ENCODE results near the gene HADHA.
"Not testable (repeated sequence)": the region's sequence is repeated elsewhere in the genome, so short reads cannot be mapped to it uniquely, and the experiment has no call there.

The HADHA gene

DNA sequence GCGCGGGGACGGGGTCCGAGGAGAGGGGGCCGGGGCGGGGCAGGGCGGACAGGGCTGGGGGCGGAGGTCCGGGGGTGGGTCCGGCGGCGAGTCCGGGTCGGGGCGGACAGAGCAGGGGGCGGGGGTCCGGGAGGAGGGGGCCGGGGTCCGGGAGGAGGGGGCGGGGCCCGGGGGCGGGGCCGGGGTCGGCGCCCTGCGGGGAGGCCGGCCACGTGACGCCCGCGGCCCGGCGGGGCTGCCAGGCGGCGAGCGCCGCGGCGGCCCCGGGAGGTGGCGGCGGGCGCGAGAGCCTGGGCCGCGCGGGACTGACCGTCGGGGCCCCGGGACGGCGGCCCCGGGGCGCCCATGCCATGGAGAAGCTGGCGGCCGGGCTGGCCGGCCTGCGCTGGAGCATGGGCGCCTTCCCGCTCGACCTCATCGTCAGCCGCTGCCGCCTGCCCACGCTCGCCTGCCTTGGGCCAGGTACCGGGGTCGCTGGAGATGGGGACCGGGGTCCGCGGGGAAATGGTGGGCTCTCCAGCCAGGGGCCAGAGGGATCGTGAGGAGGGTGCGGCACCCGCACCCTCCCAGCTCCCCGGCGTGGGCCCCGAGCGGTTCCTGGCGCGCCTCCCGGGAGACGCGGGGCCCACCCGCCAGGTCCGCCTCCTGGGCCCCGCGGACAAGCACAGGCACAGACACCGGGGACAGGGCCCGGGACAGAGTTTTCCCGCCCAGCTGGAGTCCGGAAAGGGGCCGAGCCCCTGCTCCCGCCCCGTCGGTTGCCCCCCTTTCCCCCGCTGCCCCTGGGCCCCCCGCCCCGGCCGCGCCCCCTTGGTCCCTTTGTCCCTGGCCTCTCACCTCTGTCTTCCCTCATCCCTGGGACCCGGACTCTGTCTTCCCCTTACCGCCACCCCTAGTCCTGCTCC lies 71.3 kb downstream of the HADHA start, which contains the start of gene GAREM2:
Gene GAREM2, plus strand, starts transcription at position 218 of the 905 bp plus-strand sequence. Its CDS starts 133 bp downstream, at position 351.
- DNase-seq, result no peak

DNA sequence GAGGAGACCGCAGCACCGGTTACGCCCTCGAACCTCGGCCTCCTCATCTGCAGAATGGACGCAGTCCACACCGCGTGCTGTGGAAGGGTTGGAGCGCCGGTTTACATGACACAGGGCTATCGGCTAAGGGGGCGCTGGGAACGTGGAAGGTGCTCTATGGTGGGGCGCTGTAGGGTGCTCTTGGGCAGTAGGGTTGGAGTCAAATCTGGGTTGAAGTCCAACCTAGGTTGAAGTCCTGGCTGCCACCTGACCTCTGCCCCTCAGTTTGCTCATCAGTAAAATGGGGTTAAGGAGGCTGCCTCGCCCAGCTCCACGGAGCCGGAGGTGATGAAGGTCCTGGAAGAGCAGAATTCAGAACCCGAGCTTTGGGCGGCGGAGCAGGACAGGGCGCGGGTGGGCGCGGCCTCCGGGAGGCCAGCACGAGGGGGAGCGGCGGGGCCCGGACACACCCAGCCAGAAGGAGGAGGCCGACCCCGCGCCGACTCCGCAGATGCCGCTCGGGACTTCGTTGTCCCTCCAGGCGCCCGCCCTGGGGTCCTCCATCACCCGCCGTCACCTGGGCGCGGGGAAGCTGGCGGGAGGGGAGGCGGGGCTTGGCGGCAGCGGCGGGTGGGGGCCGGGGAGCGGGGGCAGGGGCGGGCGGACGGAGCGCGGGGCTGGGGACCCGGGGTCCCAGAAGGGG lies 72.1 kb downstream of the HADHA start:
- no peak for DNase-seq

DNA sequence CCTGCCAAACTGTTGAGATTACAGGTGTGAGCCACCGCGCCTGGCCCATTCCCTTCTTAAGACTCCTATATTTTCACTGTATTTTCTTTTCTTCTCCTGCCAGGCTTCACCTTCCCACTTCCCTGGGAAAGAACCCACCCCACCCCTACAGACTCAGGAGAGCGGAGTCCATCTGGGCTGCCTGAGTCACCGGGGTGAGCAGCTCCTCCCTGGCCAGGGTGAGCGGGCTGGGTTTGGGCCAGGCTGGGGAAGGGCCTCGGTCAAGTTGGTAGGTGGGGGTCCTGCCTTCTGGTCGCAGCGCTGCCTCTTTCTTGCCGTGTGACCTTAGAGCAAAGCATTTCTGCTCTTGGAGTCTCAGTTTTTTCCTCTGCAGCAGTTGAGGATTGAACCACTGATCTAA lies 73.6 kb downstream of the HADHA start:
- no peak for DNase-seq

DNA sequence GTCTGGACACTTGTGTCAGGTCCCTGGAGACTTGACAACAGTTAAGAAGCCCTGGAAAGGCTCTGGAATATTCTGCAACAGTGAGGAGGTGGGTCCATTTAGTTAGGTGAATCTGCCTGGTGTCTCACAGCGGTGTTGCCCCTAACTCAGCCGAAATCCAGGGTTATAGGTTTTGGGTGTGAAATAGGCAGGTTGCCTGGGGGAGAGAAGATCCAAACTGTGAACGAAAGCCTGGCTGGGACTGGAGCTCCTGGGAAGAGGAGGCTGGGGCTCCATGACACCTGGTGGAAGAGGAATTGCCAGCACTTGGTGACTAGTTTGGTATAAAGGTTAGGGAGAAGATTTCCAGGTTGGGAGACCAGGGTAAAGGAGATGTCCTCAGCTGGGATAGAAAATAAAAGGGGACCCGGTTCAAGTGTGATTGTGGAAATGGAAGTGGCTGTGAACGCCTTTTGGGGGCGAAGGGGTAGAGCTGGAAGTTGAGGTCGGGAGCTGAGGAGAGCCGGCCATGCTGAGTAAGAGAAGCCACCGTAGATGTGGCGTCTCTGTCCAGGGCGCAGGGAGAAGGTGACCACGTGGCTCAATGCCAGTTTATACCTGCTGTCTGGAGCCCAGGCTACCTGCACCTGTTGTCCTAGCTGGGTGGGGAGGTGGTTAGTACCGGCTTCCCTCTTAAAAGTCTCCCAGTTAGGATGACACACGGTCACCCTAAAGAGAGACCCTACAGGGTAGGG lies 74.6 kb downstream of the HADHA start:
- no peak for DNase-seq

DNA sequence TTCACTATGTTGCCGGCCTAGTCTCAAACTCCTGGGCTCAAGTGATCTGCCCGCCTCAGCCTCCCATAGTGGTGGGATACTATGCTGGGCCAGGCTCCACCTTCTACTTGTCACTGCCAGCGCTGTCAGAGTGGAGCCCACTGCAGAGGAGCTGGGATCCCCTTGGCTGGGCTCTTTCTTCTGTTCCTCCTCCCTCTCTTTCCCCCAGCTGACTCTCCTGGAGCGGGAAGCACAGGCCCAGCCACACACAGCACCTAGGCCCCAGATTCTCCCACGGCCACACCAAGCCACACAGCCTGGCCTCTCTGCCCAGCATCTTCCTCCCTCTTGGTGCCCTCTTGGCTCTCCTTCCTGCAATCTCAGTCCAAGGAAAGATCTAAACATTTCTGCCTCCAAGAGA lies 75.2 kb downstream of the HADHA start:
- DNase-seq, result no peak

DNA sequence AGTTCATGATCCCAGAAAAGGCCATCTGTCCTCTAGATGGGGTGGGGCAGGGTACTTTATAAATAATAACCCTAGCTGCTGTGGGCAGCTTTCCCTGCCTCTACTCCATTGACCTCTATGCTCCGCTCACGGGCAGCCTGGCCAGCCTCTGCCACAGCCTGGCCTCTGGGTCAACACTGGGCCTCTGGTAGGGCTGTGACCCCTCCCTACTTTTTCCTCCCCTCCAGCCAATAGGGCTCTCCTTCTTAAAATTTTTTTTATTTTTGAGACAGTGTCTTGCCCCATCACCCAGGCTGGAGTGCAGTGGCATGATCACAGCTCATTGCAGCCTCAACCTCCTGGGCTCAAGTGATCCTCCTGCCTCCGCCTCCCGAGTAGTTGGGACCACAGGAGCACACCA lies 75.6 kb downstream of the HADHA start:
- no peak for DNase-seq

DNA sequence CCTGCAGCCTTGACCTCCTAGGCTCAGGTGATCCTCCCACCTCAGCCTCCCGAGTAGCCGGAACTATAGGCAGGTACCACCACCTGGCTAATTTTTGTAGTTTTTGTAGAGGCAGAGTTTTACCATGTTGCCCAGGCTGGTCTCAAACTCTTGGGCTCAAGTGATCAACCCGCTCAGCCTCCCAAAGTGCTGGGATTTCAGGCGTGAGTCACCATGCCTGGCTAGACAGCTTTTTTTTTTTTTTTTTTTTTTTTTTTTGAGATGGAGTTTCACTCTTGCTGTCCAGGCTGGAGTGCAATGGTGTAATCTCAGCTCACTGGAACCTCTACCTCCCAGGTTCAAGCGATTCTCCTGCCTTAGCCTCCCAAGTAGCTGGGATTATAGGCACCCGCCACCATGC lies 77.9 kb downstream of the HADHA start:
- not testable (repeated sequence) for DNase-seq

DNA sequence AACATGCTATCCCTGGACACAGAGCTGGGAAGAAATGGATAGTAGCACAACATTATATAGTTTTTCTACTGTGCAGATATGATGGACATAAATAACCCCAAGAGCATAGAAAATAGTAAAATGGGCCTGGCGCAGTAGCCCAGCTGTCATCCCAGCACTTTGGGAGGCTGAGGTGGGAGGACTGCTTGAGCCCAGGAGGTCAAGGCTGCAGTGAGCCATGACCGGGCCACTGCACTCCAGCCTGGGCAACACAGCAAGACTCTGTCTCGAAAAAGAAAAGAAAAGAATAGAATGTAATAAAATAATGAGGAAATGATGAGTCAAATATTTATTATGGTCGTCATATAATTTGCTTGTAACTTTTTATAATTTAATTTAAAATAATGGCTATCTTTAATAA lies 79.0 kb downstream of the HADHA start:
- no peak for DNase-seq

DNA sequence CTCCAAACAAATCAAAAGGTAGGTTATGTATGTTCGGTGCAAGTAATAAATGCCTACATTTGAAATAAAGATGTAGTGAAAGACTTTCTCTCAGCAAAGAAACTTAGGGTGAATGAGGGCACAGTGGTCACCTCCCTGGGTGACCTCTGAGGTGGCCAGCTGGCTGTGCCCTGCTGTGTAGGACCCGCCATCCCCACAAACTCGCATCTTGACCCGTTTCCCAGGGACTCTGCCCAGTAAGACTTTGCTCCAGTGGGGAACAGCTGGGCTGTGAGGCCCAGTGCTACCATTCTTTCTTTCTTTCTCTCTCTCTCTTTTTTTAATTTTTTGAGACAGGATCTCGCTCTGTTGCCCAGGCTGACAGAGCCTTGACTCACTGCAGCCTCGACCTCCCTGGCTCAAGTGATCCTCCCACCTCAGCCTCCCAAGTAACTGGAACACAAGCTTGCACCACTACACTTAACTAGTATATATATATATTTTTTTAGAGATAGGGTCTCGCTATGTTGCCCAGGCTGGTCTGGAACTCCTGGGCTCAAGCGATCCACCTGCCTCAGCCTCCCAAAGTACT lies 79.7 kb downstream of the HADHA start:
- DNase-seq, result no peak

DNA sequence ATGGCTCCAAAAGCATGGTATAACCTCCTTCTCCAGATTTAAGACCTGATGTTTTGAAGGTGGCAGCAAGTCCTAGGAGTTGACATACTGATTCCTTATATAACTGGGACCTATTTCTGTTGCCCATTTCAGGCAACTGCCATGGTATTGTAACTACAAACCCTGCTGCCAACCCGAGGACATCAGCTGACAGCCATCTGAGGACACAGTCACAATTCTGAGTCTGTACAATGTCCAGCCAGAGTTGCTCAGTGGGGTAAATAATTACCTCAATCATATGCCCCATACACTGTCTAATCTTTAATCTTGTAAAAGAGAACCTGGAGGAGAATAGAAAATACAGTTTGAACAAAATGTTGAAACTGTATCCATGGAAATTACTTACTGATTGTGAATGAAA lies 80.2 kb downstream of the HADHA start:
- no peak for DNase-seq

DNA sequence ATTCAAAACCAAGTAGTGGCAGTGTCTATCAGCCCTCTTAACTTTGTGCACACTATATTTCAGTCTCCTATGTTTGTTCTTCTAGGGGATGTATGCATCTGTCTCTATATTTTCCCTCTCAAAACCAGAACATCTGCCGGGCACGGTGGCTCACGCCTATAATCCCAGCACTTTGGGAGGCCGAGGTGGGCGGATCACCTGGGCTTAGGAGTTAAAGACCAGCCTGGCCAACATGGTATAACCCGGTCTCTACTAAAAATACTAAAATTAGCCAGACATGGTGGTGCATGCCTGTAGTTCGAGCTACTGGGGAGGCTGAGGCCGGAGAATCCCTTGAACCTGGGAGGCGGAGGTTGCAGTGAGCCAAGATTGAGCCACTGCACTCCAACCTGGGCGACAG lies 81.5 kb downstream of the HADHA start:
- no peak for DNase-seq

DNA sequence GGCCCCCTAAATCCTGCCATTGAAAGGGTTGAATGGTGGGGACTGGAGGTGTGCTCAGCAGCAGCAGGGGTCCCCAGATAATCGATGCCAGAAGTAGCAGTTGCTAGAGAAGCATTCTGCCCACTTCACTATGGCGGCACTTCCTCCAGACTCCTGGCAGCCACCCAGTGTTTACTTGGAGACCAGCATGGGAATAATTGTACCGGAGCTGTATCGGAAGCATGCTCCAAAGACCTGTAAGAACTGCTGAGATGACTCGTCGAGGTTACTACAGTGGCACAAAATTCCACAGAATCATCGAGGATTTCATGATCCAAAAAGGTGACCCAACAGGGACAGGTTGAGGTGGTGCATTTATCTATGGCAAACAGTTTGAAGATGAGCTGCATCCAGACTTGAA lies 82.5 kb downstream of the HADHA start:
- no peak for DNase-seq

DNA sequence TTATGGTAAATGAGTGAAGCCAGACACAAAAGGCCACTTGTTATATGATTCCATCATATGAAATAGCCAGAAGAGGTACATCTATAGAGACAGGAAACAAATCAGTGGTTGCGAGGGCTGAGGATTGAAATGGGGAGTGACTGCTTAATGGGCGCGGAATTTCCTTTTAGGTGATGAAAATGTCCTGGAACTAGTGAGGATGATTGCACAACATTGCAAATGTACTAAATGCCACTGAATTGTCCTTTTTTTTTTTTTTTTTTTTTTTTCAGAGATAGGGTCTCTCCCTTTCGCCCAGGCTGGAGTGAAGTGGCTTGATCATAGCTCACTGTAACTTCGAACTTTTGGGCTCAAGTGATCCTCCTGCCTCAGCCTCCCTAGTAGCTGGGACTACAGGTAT lies 86.9 kb downstream of the HADHA start:
- no peak for DNase-seq

DNA sequence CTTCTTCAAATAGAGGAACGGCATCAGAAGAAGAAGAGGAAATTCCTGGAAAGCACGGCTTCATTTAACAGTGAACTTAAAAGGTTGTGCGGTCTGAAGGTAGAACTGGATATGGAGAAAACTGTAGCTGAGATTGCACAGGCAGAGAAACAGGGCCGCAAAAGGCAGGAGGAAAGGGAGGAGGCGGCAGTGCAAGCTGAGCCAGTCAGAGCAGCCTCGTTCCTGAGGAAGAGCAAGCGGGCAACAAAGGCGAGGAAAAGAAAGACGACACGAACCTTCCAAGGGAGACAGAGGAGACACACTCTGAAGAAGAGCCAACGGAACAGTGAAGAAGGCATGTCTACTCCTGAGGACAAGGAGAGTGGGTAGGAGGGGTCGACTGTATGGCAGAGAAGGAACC lies 94.2 kb downstream of the HADHA start:
- no peak for DNase-seq

DNA sequence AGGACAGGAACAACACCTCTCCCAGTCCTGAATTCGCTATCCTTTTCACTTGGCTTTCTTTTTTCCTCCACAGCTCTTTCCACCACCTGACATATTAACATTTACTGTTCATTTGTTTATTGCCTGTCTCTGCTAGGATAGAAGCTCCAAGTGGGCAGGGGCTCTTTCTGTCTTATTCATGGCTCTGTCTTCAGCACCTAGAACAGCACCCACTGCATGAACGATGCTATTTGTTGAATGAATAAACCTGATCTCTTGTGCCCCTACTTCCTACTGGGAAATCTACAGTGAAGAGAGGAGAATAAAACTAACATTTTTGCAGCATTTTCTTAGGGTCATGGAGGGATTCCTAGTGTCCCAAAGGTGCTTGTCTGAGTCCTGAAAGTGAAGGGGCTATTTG lies 95.9 kb downstream of the HADHA start:
- DNase-seq, result no peak

DNA sequence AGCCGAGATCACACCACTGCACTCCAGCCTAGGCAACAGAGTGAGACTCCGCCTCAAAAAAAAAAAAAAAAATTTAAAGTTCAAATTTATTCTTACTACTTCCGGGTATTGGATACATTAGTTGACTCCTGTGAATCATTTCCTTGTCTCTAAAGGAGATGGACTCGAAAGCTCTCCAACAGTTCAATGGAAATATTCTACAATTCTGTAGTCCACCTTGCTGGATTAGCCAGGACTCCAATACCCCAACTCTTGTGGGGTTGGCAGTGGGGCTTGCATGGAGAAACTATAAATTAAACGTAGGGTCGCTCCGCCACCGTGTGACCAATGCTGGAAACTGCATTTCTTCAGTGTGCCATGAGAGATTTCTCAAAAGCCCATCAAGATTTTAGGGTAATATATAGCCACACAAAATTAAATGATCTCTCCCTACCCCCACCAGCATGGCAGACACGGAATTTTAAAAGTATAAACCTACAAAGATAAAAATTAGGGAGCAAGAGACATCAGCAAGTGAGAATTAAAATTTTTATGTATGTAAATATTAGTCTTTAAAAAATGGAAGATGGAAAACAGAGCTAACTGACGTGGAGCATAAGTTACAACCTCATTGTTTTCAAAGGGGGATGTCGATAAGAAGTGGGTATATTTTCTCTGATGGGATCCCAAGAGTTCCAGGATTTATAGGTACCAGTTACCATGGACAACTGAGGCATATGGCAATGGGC lies 99.3 kb downstream of the HADHA start:
- DNase-seq, result no peak

DNA sequence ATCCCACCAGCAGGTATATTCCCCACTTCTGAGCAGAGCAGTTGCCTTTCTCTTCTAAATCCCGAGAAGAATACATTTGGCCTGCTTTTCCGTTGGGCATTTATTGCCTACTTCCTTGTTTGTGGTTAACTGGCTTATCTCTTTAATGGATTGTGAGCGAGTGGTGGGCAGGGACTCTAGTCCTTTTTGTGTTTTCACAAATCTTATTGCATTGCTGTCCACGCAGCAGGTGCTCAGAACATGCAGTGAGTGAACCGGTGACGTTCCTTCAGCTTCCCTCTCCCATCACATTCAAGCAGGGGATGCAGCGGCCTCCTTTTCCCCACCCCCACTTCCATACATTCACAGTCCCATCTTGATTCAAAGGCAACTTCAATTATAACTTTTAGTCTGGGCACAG lies 100.4 kb downstream of the HADHA start:
- DNase-seq, result no peak

DNA sequence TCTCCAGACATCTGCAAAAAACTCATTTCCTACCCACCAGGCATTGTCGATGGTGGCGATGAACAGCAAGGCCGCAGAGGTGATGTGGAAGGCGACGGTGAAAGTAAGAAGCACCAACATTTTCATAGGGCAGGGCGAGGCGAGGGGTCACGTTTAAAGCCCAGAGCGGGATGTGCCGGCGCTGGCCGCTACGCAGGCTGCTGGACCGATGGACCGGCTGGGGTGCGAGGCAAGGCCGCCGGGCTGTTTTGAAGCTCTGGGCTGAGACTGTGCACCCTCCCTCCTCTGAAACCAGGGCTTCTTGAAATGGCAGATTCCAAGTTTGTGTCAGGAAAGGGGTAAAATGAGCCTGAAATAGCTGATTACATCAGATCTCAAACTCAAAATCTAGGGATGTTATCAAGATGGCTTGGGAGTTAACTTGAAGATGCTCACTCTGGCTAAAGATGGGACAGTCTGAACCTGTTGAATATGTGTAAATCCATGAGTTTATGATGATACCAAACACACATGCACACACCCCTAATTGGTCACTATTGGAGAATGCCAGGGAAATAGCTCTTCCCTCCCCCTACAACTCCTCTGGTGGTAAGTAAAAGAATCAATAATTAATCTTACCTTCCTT lies 103.2 kb downstream of the HADHA start:
- DNase-seq, result no peak

All from cortex of kidney (tissue), 1 donor.